ENCODE data around the gene ACYP2. TPM values are rescaled to one million over a fixed set of nuclear protein-coding genes. Genes with fewer than 3 reads are reported as not detected.

ACYP2 gene
- total and polyA plus RNA-seq, 2 donors (not counting 1 experiment from before 2014, with no cell fraction given), result 14.0 to 17.2 TPM

DNA sequence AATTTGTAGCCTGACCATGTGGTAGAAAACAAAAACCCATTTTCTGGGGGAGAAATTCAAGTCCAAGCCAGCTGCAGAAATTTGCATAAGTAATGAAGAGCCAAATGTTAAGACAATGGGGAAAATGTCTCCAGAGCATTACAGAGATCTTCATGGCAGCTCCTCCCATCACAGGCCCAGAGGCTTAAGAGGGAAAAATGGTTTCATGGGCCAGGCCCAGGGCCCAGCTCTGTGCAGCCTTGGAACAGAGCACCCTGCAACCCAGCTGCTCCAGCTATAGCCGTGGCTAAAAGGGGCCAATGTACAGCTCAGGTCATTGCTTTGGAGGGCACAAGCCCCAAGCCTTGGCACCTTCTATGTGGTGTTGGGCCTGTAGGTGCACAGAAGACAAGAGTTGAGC, 209.7 kb downstream of the ACYP2 start:
- Histone ChIP-seq H4K20me1 (ENCODE audit: control insufficient read depth, insufficient read depth, low read length, poor library complexity, severe bottlenecking) (no peaks in the 10 kb centered on the region), H3K9ac (ENCODE audit: low read length) (no peak overlapping the region), H3K4me3 (ENCODE audit: control extremely low read depth in 1 of 5, extremely low read depth in 1 of 5, insufficient read depth in 1 of 5, low read depth in 2 of 5, low read length in 4 of 5) (no peak overlapping the region), H3K27ac (ENCODE audit: low read length in 2 of 2) (no peak overlapping the region), H2AFZ (ENCODE audit: insufficient read depth, low read depth, low read length, poor library complexity, severe bottlenecking) (no peak overlapping the region), H3K9me3 (ENCODE audit: control extremely low read depth in 1 of 3, control insufficient read depth in 2 of 3, insufficient read depth in 1 of 3, low read length in 2 of 3) (peaks cover 0 to 12% (median 8%) of the 10 kb centered on the region in 3 donors), H3K36me3 (replicated peaks in 1 of 2; ENCODE audit: control extremely low read depth in 1 of 2, control insufficient read depth in 1 of 2, extremely low read depth in 1 of 2, insufficient read depth in 2 of 2, low read length in 1 of 2) (no peaks in the 10 kb centered on the region), H3K4me2 (replicated peaks; ENCODE audit: low read depth, low read length, poor library complexity, severe bottlenecking) (no peak overlapping the region), H3K27me3 (replicated peaks in 1 of 4; ENCODE audit: control extremely low read depth in 1 of 4, control insufficient read depth in 3 of 4, insufficient read depth in 4 of 4, low read length in 3 of 4) (peaks cover 0 to 12% (median 8%) of the 10 kb centered on the region in 4 experiments), H3K4me1 (ENCODE audit: control insufficient read depth in 2 of 2, insufficient read depth in 2 of 2, low read length in 2 of 2) (peaks cover 6 to 8% of the 10 kb centered on the region in 2 donors), H3K79me2 (ENCODE audit: control insufficient read depth, insufficient read depth, low read length) (no peaks in the 10 kb centered on the region)
- ChIA-PET CTCF (no interaction called here), POLR2A (no interaction called here)
- TF ChIP-seq, protein P1, sequence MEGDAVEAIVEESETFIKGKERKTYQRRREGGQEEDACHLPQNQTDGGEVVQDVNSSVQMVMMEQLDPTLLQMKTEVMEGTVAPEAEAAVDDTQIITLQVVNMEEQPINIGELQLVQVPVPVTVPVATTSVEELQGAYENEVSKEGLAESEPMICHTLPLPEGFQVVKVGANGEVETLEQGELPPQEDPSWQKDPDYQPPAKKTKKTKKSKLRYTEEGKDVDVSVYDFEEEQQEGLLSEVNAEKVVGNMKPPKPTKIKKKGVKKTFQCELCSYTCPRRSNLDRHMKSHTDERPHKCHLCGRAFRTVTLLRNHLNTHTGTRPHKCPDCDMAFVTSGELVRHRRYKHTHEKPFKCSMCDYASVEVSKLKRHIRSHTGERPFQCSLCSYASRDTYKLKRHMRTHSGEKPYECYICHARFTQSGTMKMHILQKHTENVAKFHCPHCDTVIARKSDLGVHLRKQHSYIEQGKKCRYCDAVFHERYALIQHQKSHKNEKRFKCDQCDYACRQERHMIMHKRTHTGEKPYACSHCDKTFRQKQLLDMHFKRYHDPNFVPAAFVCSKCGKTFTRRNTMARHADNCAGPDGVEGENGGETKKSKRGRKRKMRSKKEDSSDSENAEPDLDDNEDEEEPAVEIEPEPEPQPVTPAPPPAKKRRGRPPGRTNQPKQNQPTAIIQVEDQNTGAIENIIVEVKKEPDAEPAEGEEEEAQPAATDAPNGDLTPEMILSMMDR (IDR thresholded peaks at IDR 0.05), result no peak
- no peak for TF ChIP-seq EZH2 (IDR thresholded peaks at IDR 0.05; ENCODE audit: borderline replicate concordance, insufficient read depth, low read depth, low read length, poor library complexity, severe bottlenecking)
- DNase-seq (no peak), ATAC-seq (ENCODE audit: low read depth) (no peak)
- Mint-ChIP-seq H3K27me3 (peaks cover 13% of the 10 kb centered on the region), H3K27ac (no peak overlapping the region), H3K9me3 (ENCODE audit: insufficient read depth) (peaks cover 8% of the 10 kb centered on the region), H3K4me3 (no peak overlapping the region), H3K4me1 (peaks cover 3% of the 10 kb centered on the region)
- intact Hi-C loops (cut with micrococcal nuclease), result no loop called here
- WGBS (ENCODE audit: insufficient coverage), result 88% methylated on average over 1 of the region's 1 CpG

DNA sequence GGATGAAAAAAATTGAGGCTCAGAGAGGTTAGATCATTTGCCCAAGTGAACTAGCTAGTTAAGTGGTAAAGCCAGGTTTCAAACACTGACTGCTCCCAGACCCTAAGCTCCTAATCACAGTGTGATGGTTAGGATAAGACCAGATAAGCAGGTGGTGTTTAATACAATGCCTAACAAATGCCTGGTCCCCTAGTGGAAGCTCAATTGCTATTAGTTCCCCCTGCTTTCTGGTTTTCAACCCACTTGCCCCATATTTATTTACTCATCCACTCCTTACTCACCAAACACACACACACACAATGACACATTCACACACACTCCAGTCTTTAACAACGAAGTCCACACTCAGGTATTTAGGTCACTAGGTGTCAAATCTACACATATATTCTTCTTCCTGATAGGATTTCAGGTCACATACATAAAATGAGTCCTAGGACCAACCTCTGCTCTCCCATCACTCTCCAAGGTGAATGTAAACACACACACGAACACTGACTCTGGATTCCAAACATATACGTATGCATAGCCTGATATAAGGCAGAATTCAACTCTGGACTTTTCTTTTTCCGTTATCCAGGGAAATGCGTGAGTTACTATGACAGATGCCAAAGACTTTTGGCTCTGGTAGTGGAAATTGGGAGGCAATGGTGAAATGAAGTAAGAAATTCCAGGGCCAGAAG, 214.2 kb downstream of the ACYP2 start:
- 89% methylated on average over 5 of the region's 5 CpGs for WGBS (ENCODE audit: insufficient coverage)
- POLR2A ChIA-PET, result no interaction called here
- intact Hi-C loops (cut with micrococcal nuclease), result loop anchor here (1.0 to 10.0 kb wide), 7 partner anchors 65 to 953 kb away; partner anchors contain the start of genes ACYP2, ASB3, EML6 and ERLEC1

More for the DNA sequence above, 214.2 kb downstream of the ACYP2 start:
- H3K4me2 ChIP-seq (replicated peaks; ENCODE audit: low read depth, low read length, poor library complexity, severe bottlenecking), result peak overlapping the region; percentile 85
- H3K9ac ChIP-seq (ENCODE audit: low read length), result peak overlapping the region; percentile 70
- CTCF ChIA-PET, result interaction anchor here (1.6 kb wide), 1 partner anchor 223 kb away, joined by 5 read pairs; no protein-coding TSS in a partner anchor
- H3K9me3 ChIP-seq (ENCODE audit: control extremely low read depth in 1 of 3, control insufficient read depth in 2 of 3, insufficient read depth in 1 of 3, low read length in 2 of 3), result peaks cover 2 to 12% (median 8%) of the 10 kb centered on the region in 3 donors
- peaks cover 5% of the 10 kb centered on the region for H3K9me3 Mint-ChIP-seq (ENCODE audit: insufficient read depth)
- no peaks in the 10 kb centered on the region for H3K36me3 ChIP-seq (replicated peaks in 1 of 2; ENCODE audit: control extremely low read depth in 1 of 2, control insufficient read depth in 1 of 2, extremely low read depth in 1 of 2, insufficient read depth in 2 of 2, low read length in 1 of 2)
- peak overlapping the region; percentile 94 for H3K4me3 Mint-ChIP-seq
- H3K4me1 Mint-ChIP-seq, result peaks cover 18% of the 10 kb centered on the region
- TF ChIP-seq, protein P1 (IDR thresholded peaks at IDR 0.05), result no peak
- TF ChIP-seq EZH2 (IDR thresholded peaks at IDR 0.05; ENCODE audit: borderline replicate concordance, insufficient read depth, low read depth, low read length, poor library complexity, severe bottlenecking), result no peak
- no peaks in the 10 kb centered on the region for H4K20me1 ChIP-seq (ENCODE audit: control insufficient read depth, insufficient read depth, low read length, poor library complexity, severe bottlenecking)
- H3K27me3 Mint-ChIP-seq, result peaks cover 21% of the 10 kb centered on the region
- peak; percentile 13 for DNase-seq
- no peak for ATAC-seq (ENCODE audit: low read depth)
- peaks cover 21 to 23% of the 10 kb centered on the region in 2 donors for H3K4me1 ChIP-seq (ENCODE audit: control insufficient read depth in 2 of 2, insufficient read depth in 2 of 2, low read length in 2 of 2)
- no peaks in the 10 kb centered on the region for H3K79me2 ChIP-seq (ENCODE audit: control insufficient read depth, insufficient read depth, low read length)
- peak overlapping the region in 3 of 5 experiments; percentile 57 to 67 (median 60) for H3K4me3 ChIP-seq (ENCODE audit: control extremely low read depth in 1 of 5, extremely low read depth in 1 of 5, insufficient read depth in 1 of 5, low read depth in 2 of 5, low read length in 4 of 5)
- no peak overlapping the region for H3K27ac ChIP-seq (ENCODE audit: low read length in 2 of 2)
- H2AFZ ChIP-seq (ENCODE audit: insufficient read depth, low read depth, low read length, poor library complexity, severe bottlenecking), result peak overlapping the region; percentile 88
- no peak overlapping the region for H3K27ac Mint-ChIP-seq
- peaks cover 0 to 23% (median 10%) of the 10 kb centered on the region in 4 experiments for H3K27me3 ChIP-seq (replicated peaks in 1 of 4; ENCODE audit: control extremely low read depth in 1 of 4, control insufficient read depth in 3 of 4, insufficient read depth in 4 of 4, low read length in 3 of 4)
